GM18873 (cell line): ENCODE measurements around the gene DNAH3.
"Not testable (repeated sequence)": the region's sequence is repeated elsewhere in the genome, so short reads cannot be mapped to it uniquely, and the experiment has no call there.

Experiments used
- ATAC-seq: cut with Tn5 transposase; IDR thresholded peaks from one replicate; pipeline ENCODE4 v1.9.1; 2021; ENCODE audit warnings: mild to moderate bottlenecking, moderate library complexity, moderate number of reproducible peaks; ENCODE audit not compliant: unreplicated experiment, low FRiP score

The DNAH3 gene

GRCh38 chr16:20950294-20950693 lies 200.4 kb downstream of the DNAH3 start:
- no peak for ATAC-seq

- ATAC-seq = no peak
Observed at GRCh38 chr16:20949660-20950059, 201.0 kb downstream of the DNAH3 start.

- ATAC-seq = no peak
Observed at GRCh38 chr16:20948444-20948843, 202.2 kb downstream of the DNAH3 start.

GRCh38 chr16:20946015-20946629 lies 204.5 kb downstream of the DNAH3 start:
- no peak for ATAC-seq

- not testable (repeated sequence) for ATAC-seq
Observed at GRCh38 chr16:20945575-20945875, 205.1 kb downstream of the DNAH3 start.

GRCh38 chr16:20944861-20945574 lies 205.6 kb downstream of the DNAH3 start:
- ATAC-seq = no peak

GRCh38 chr16:20942256-20942655 lies 208.4 kb downstream of the DNAH3 start:
- ATAC-seq = no peak

- ATAC-seq = no peak
Observed at GRCh38 chr16:20941636-20941926, 209.1 kb downstream of the DNAH3 start.

GRCh38 chr16:20940871-20941635 lies 209.6 kb downstream of the DNAH3 start:
- no peak for ATAC-seq

- ATAC-seq = no peak
Observed at GRCh38 chr16:20939611-20940010, 211.0 kb downstream of the DNAH3 start.

GRCh38 chr16:20938426-20938825 lies 212.2 kb downstream of the DNAH3 start:
- ATAC-seq = no peak

GRCh38 chr16:20937736-20938135 lies 212.9 kb downstream of the DNAH3 start:
- no peak for ATAC-seq

- no peak for ATAC-seq
Observed at GRCh38 chr16:20933589-20933988, 217.1 kb downstream of the DNAH3 start.

- no peak for ATAC-seq
Observed at GRCh38 chr16:20931066-20931600, 219.5 kb downstream of the DNAH3 start.

- no peak for ATAC-seq
Observed at GRCh38 chr16:20930365-20930690, 220.3 kb downstream of the DNAH3 start.

- ATAC-seq = not testable (repeated sequence)
Observed at GRCh38 chr16:20929676-20930364, 220.8 kb downstream of the DNAH3 start.

GRCh38 chr16:20928774-20929411 lies 221.8 kb downstream of the DNAH3 start:
- ATAC-seq = no peak

- ATAC-seq = no peak
Observed at GRCh38 chr16:20925751-20926150, 224.9 kb downstream of the DNAH3 start.

- ATAC-seq = no peak
Observed at GRCh38 chr16:20923876-20924275, 226.8 kb downstream of the DNAH3 start.

GRCh38 chr16:20920799-20921198 lies 229.8 kb downstream of the DNAH3 start:
- no peak for ATAC-seq

- ATAC-seq = no peak
Observed at GRCh38 chr16:20920091-20920490, 230.6 kb downstream of the DNAH3 start.
